H1 (cell line): ENCODE measurements around the gene NDUFAF3. TPM values are rescaled to one million over a fixed set of nuclear protein-coding genes. Genes with fewer than 3 reads are reported as not detected.

Experiments
- ASH2L ChIP-seq: fragments of 200-600, 300-600 bp; sonication (generic); IDR thresholded peaks from one replicate; pipeline ENCODE4 v1.7.1; 2017; ENCODE audit warnings: low read length
- ATF3 ChIP-seq: IDR thresholded peaks from 2 replicates; pipeline ENCODE4 v1.6.1; 2011; ENCODE audit warnings: low read depth, mild to moderate bottlenecking, low read length; ENCODE audit not compliant: insufficient read depth
- CBX8 ChIP-seq: fragments of 300-800, 300-1000 bp; sonication (generic); IDR thresholded peaks from 2 replicates; pipeline ENCODE4 v1.7.1; 2016; ENCODE audit warnings: low read depth, low read length, borderline replicate concordance
- CEBPB ChIP-seq: IDR thresholded peaks from 2 replicates; pipeline ENCODE4 v1.6.1; 2012; ENCODE audit warnings: low read depth, low read length
- CHD2 ChIP-seq: IDR thresholded peaks from 2 replicates; pipeline ENCODE4 v1.6.1; 2012; ENCODE audit warnings: low read length, improper control_type of control experiment
- CREB1 ChIP-seq: IDR thresholded peaks from 2 replicates; pipeline ENCODE4 v1.6.1; 2012; ENCODE audit warnings: inconsistent platforms
- EGR1 ChIP-seq: IDR thresholded peaks from 2 replicates; pipeline ENCODE4 v1.6.1; 2011; ENCODE audit warnings: low read depth, low read length, borderline replicate concordance
- GABPA ChIP-seq: IDR thresholded peaks from 2 replicates; pipeline ENCODE4 v1.6.1; 2011; ENCODE audit warnings: mild to moderate bottlenecking, low read length, moderate library complexity, borderline replicate concordance; ENCODE audit not compliant: insufficient read depth
- JUND ChIP-seq: IDR thresholded peaks from 2 replicates; pipeline ENCODE4 v1.6.1; 2011; ENCODE audit warnings: mild to moderate bottlenecking, improper control_type of control experiment, low read length
- KDM1A ChIP-seq: fragments of 200-600, 300-600 bp; sonication (generic); IDR thresholded peaks from 2 replicates; pipeline ENCODE4 v1.7.1; 2016; ENCODE audit warnings: mild to moderate bottlenecking, low read length, borderline replicate concordance
- NANOG ChIP-seq: IDR thresholded peaks from 2 replicates; pipeline ENCODE4 v1.6.1; 2011; ENCODE audit warnings: low read length, low read depth, mild to moderate bottlenecking, inconsistent platforms; ENCODE audit not compliant: insufficient read depth, poor library complexity, severe bottlenecking
- NRF1 ChIP-seq: IDR thresholded peaks from 2 replicates; pipeline ENCODE4 v1.6.1; 2011; ENCODE audit warnings: mild to moderate bottlenecking, low read depth, low read length, improper control_type of control experiment
- PHF8 ChIP-seq: fragments of 200-600 bp; sonication (generic); conservative IDR thresholded peaks from 2 replicates; pipeline ENCODE4 v1.7.1; 2012; ENCODE audit warnings: low read depth, mild to moderate bottlenecking, inconsistent platforms, low read length, moderate library complexity
- POLR2AphosphoS5 ChIP-seq: IDR thresholded peaks from 2 replicates; pipeline ENCODE4 v1.6.1; 2011; ENCODE audit warnings: low read depth, low read length
- RFX5 ChIP-seq: IDR thresholded peaks from 2 replicates; pipeline ENCODE4 v1.6.1; 2011; ENCODE audit warnings: low read depth, low read length, improper control_type of control experiment, borderline replicate concordance
- RNF2 ChIP-seq: fragments of 200-900, 300-1000 bp; sonication (generic); IDR thresholded peaks from 2 replicates; pipeline ENCODE4 v1.7.1; 2016; ENCODE audit warnings: borderline replicate concordance, low read depth, mild to moderate bottlenecking, antibody characterized with exemption, low read length; ENCODE audit not compliant: poor library complexity, severe bottlenecking; ENCODE audit errors: missing control alignments
- SAP30 ChIP-seq: fragments of 300-600 bp; sonication (generic); IDR thresholded peaks from 2 replicates; pipeline ENCODE4 v1.7.1; 2012; ENCODE audit warnings: low read length, moderate library complexity, mild to moderate bottlenecking, inconsistent platforms; ENCODE audit not compliant: insufficient read depth, insufficient replicate concordance
- SIN3A ChIP-seq, 2 experiments: IDR thresholded peaks in 1 of 2; conservative IDR thresholded peaks in 1 of 2; 2 replicates each; pipeline ENCODE4 v1.6.1; 2011 to 2012; ENCODE audit warnings: low read length in 2 of 2, improper control_type of control experiment in 1 of 2, low read depth in 1 of 2, mild to moderate bottlenecking in 1 of 2
- SIX5 ChIP-seq: IDR thresholded peaks from 2 replicates; pipeline ENCODE4 v1.6.1; 2011; ENCODE audit warnings: mild to moderate bottlenecking, low read depth, low read length
- SP1 ChIP-seq: IDR thresholded peaks from 2 replicates; pipeline ENCODE4 v1.6.1; 2011; ENCODE audit warnings: low read depth, low read length
- SRF ChIP-seq: IDR thresholded peaks from 2 replicates; pipeline ENCODE4 v1.6.1; 2011; ENCODE audit warnings: mild to moderate bottlenecking, low read depth, low read length, moderate library complexity
- polyA plus RNA-seq, 7 experiments: library from polyadenylated mRNA; depleted of rRNA in 3 of 7; stranded (reverse) in 5 of 7; unstranded in 2 of 7; fragments of >200 nt in 5 of 7; fragments of 200-250 nt in 2 of 7; gene quantifications; 1 replicate in 5 of 7; 2 replicates in 1 of 7; 4 replicates in 1 of 7; pipeline versions ENCODE4 v1.2.1 to v1.2.3, GENCODE V29; 2011 to 2013; ENCODE audit warnings: missing spikeins in 2 of 7, mixed read lengths in 2 of 7
- total RNA-seq: library from RNA; stranded (reverse); fragmentation: NEBNext Ultra II Directional; extraction: Animal tissue kit (Norgen Biotek cat#: 25700); gene quantifications from 2 replicates; pipeline ENCODE4 v1.2.1, GENCODE V29; 2021
- TF ChIP-seq, protein P1 (sequence below): IDR thresholded peaks from 2 replicates; pipeline ENCODE4 v1.6.1; 2012; ENCODE audit warnings: inconsistent platforms

The NDUFAF3 gene
- total and polyA plus RNA-seq, 2 of the 8 experiments (the other 6 are each of a cell fraction or from before 2014, with no cell fraction given) = 27.8 to 45.5 TPM

DNA sequence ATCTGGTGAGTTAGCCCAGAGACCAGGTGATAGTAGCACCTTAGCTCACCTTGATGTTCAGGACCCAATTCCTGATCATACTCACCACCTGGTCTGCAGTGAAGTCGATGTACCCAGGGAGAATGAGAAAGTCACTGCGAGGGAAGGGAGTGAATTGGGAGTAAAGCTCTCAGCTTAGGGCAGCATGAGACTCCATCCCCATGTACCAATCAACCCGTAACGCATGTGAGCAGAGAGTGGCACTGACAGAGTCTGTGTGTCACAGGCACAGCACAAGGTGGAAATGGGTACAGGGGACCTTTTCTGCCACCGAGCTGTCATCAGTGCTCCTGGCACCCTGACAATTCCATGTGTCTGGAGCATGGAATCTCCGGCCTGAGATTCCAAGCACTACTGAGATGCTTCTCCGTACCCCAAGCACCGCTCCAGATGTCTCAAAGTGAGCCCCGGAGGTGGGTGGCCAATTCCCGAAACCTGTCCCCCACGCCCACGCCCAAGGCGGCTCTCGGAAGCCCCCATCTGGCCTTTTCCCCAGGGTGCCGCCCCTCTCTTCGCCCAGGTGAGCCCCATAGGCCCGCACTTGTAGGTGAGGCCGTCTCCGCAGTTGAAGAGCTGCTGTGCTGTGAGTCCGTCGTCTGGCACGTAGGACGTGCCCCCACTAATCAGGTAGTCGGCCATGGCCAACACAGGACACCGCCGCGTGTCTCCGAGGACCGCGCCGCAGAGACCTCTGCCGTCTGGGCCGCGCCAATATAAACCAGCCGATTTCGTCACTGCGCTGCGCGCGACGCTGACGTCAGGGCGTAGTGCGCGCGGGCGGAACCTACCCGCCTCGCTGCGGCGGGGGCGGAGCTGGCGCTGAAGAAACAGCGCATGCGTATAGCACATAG is 7.0 kb downstream of the NDUFAF3 start, which contains the start of gene IMPDH2 (continued):
- TF ChIP-seq SAP30 = peak; percentile 78
- no peak; the same call in 1 of the 2 replicates for TF ChIP-seq CHD2
- no peak for TF ChIP-seq NANOG
- no peak for TF ChIP-seq KDM1A
- TF ChIP-seq CREB1 = peak; percentile 99
- TF ChIP-seq CEBPB = peak; percentile 91
- peak; percentile 65 for TF ChIP-seq SP1
- peak; percentile 60 for TF ChIP-seq ASH2L
- no peak for TF ChIP-seq RFX5
- TF ChIP-seq EGR1 = peak; percentile 92
- TF ChIP-seq NRF1 = peak; percentile 58
- TF ChIP-seq SRF = peak; percentile 69; the same call in 1 of the 2 replicates
- no peak for TF ChIP-seq RNF2
- peak; percentile 81 for TF ChIP-seq ATF3
- no peak for TF ChIP-seq CBX8
- peak; percentile 98 for TF ChIP-seq POLR2AphosphoS5
- TF ChIP-seq SIN3A (conservative IDR thresholded peaks at IDR 0.05 in 1 of 2, IDR thresholded peaks at IDR 0.05 in 1 of 2; ENCODE audit: low read depth in 1 of 2, low read length in 2 of 2) = peak in 1 of 2 experiments; percentile 78; a peak in 2 of 4 replicates
- TF ChIP-seq PHF8 = peak; percentile 95
- TF ChIP-seq JUND = peak; percentile 73; the same call in 1 of the 2 replicates
- TF ChIP-seq, protein P1, sequence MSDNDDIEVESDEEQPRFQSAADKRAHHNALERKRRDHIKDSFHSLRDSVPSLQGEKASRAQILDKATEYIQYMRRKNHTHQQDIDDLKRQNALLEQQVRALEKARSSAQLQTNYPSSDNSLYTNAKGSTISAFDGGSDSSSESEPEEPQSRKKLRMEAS = peak; percentile 94
- TF ChIP-seq GABPA = no peak
- no peak for TF ChIP-seq SIX5
